Smooth muscle cell (in vitro differentiated cells): ENCODE results near the gene CD69. TPM values are rescaled to one million over a fixed set of nuclear protein-coding genes. Genes with fewer than 3 reads are reported as not detected.

Experiments
- DNase-seq: peaks from one replicate; lab custom pipeline; 2025; ENCODE audit not compliant: unreplicated experiment; lab: John Stamatoyannopoulos, UW
- H2AFZ ChIP-seq: fragments of 200-600 bp; sonication (generic); 2 replicates; pipeline ENCODE4 v1.6.0; 2016; ENCODE audit warnings: antibody characterized with exemption, low read depth, mild to moderate bottlenecking
- H3F3A ChIP-seq: fragments of 200-600 bp; sonication (generic); 2 replicates; pipeline ENCODE4 v1.6.0; 2017; ENCODE audit warnings: antibody characterized with exemption, low read depth
- H3K27ac ChIP-seq: fragments of 200-600 bp; sonication (generic); 2 replicates; pipeline ENCODE4 v1.5.1; 2016; ENCODE audit warnings: low read depth, mild to moderate bottlenecking
- H3K27me3 ChIP-seq: fragments of 200-600 bp; sonication (generic); 2 replicates; pipeline ENCODE4 v1.6.1; 2016; ENCODE audit warnings: low read depth, mild to moderate bottlenecking
- H3K36me3 ChIP-seq: fragments of 200-600 bp; sonication (generic); 2 replicates; pipeline ENCODE4 v1.5.1; 2016; ENCODE audit warnings: low read depth
- H3K4me1 ChIP-seq: fragments of 200-600 bp; sonication (generic); 2 replicates; pipeline ENCODE4 v1.5.1; 2016; ENCODE audit warnings: low read depth
- H3K4me2 ChIP-seq: fragments of 200-600 bp; sonication (generic); 2 replicates; pipeline ENCODE4 v1.6.0; 2016; ENCODE audit warnings: mild to moderate bottlenecking
- H3K4me3 ChIP-seq: fragments of 200-600 bp; sonication (generic); 2 replicates; pipeline ENCODE4 v1.5.1; 2016; ENCODE audit warnings: mild to moderate bottlenecking
- H3K79me2 ChIP-seq: fragments of 200-600 bp; sonication (generic); 2 replicates; pipeline ENCODE4 v1.6.0; 2016; ENCODE audit warnings: low read depth, mild to moderate bottlenecking
- H3K9ac ChIP-seq: fragments of 200-600 bp; sonication (generic); 2 replicates; pipeline ENCODE4 v1.6.0; 2016; ENCODE audit warnings: low read depth
- H3K9me3 ChIP-seq: fragments of 200-600 bp; sonication (generic); replicated peaks from 2 replicates; pipeline ENCODE4 v1.5.1; 2016; ENCODE audit warnings: low read depth
- H4K20me1 ChIP-seq: fragments of 200-600 bp; sonication (generic); 2 replicates; pipeline ENCODE4 v1.6.0; 2016; ENCODE audit warnings: low read depth
- WGBS: methylation state at CpG from one replicate; pipeline ENCODE4 v1.1.7; 2016; ENCODE audit warnings: low lambda C conversion rate; 5-methylcytosine and 5-hydroxymethylcytosine counted together
- polyA plus RNA-seq: library from polyadenylated mRNA; unstranded; fragments of >200 nt; fragmentation: Nextera tagmentation; extraction: Ambion mirVana; gene quantifications from 2 replicates; pipeline ENCODE4 v1.2.1, GENCODE V29; 2016
- total RNA-seq: library from RNA; depleted of rRNA; stranded (reverse); fragments of >200 nt; gene quantifications from 2 replicates; pipeline ENCODE4 v1.2.3, GENCODE V29; 2014
- TF ChIP-seq, protein P1 (sequence below): fragments of 200-600 bp; sonication (generic); IDR thresholded peaks from 2 replicates; pipeline ENCODE4 v1.5.1; 2017; ENCODE audit warnings: borderline replicate concordance, mild to moderate bottlenecking, antibody characterized with exemption; ENCODE audit not compliant: insufficient read depth, poor library complexity, severe bottlenecking

Gene CD69
- total and polyA plus RNA-seq, 2 experiments from 2014 or later = 0.13 TPM; not detected in 1

DNA sequence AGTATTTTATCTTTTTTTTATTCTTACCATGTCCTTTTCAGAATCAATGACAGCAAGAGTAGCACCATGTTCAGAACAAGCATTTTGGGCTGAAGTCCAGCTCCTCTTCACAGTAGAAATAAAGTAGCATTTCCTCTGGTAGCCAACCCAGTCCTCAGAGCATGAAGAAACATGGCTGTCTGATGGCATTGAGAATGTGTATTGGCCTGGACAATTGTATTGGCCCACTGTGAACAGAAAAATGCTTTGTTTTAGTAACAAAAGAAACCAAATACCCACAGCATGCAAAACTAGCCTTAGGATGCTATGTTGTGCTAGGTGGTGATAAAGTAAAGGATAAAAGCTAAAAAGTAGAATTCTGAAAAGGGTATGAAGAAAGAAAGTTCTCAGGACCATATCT lies 5.7 kb downstream of the CD69 start:
- no peaks in the 10 kb centered on the region for H3K4me1 ChIP-seq
- no peaks in the 10 kb centered on the region for H3F3A ChIP-seq
- H3K27me3 ChIP-seq = no peaks in the 10 kb centered on the region
- TF ChIP-seq, protein P1, sequence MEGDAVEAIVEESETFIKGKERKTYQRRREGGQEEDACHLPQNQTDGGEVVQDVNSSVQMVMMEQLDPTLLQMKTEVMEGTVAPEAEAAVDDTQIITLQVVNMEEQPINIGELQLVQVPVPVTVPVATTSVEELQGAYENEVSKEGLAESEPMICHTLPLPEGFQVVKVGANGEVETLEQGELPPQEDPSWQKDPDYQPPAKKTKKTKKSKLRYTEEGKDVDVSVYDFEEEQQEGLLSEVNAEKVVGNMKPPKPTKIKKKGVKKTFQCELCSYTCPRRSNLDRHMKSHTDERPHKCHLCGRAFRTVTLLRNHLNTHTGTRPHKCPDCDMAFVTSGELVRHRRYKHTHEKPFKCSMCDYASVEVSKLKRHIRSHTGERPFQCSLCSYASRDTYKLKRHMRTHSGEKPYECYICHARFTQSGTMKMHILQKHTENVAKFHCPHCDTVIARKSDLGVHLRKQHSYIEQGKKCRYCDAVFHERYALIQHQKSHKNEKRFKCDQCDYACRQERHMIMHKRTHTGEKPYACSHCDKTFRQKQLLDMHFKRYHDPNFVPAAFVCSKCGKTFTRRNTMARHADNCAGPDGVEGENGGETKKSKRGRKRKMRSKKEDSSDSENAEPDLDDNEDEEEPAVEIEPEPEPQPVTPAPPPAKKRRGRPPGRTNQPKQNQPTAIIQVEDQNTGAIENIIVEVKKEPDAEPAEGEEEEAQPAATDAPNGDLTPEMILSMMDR = no peak
- H3K27ac ChIP-seq = no peak overlapping the region
- no peaks in the 10 kb centered on the region for H4K20me1 ChIP-seq
- no peaks in the 10 kb centered on the region for H3K79me2 ChIP-seq
- no peak for DNase-seq
- no peak overlapping the region for H3K4me3 ChIP-seq
- H3K4me2 ChIP-seq = no peak overlapping the region
- H3K9ac ChIP-seq = no peak overlapping the region
- no peaks in the 10 kb centered on the region for H3K9me3 ChIP-seq
- H3K36me3 ChIP-seq = no peaks in the 10 kb centered on the region
- no peak overlapping the region for H2AFZ ChIP-seq

DNA sequence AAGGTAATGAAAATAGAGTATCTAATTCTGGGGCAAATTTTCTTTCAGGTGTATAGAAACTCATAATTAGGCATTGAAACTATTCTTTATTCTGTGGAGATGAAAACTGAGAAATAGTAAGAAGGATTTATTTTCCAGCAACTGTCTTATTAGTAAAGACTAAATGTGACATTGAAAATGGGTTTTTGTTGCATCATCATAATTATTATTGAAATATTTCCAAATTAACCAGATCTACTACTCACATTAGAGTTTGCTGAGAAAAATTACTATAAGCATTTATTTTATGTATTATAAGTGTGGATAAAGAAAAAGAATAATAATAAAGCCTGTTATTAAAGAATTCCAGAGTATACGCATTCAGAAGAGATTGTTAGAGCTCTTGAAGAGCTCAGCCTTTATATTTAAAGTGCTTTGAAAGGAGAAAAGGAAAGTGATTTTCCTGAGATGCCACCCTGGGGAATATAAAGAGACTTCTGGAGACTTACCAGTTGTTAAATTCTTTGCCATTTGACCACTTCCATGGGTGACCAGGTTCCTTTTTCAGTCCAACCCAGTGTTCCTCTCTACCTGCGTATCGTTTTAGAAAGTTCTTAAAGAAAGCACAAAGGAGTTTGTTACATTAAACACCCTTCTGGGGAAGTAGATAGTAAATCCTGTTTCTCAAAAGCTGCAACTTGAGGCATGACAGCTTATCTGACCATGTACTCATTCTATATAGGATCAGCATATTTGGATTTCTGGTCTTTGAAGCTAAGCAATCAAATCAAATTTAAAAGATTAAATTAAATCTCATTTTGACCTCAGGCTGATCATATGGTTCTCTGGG lies 6.4 kb downstream of the CD69 start:
- 95% methylated on average over 3 of the region's 3 CpGs for WGBS
- H3K36me3 ChIP-seq = no peaks in the 10 kb centered on the region
- no peak for DNase-seq
- no peaks in the 10 kb centered on the region for H3F3A ChIP-seq
- H3K27me3 ChIP-seq = no peaks in the 10 kb centered on the region
- H4K20me1 ChIP-seq = no peaks in the 10 kb centered on the region
- H2AFZ ChIP-seq = no peak overlapping the region
- H3K27ac ChIP-seq = no peak overlapping the region
- no peaks in the 10 kb centered on the region for H3K79me2 ChIP-seq
- H3K9ac ChIP-seq = no peak overlapping the region
- H3K4me3 ChIP-seq = no peak overlapping the region
- H3K9me3 ChIP-seq = no peaks in the 10 kb centered on the region
- no peak overlapping the region for H3K4me2 ChIP-seq
- TF ChIP-seq, protein P1 = no peak
- H3K4me1 ChIP-seq = no peaks in the 10 kb centered on the region

DNA sequence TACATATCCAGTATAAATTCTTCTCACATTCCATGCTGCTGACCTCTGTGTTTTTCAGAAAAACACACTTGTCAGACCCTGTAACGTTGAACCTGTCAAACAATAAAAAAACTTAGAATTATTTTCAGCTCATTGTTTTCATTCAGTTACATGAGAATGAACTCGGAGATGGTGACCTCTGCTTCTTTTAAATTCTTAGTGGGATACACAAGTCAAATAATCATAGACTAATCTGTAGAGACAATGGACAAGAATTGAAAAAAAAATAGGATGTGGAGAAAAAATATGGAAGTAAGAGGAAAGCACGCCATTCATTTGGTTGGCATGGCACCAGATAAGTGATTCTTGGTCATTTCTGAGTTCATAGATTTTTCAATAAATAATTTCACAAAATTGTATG lies 7.2 kb downstream of the CD69 start:
- H3K4me2 ChIP-seq = no peak overlapping the region
- no peaks in the 10 kb centered on the region for H3K9me3 ChIP-seq
- H3K79me2 ChIP-seq = no peaks in the 10 kb centered on the region
- H4K20me1 ChIP-seq = no peaks in the 10 kb centered on the region
- no peaks in the 10 kb centered on the region for H3K4me1 ChIP-seq
- no peak overlapping the region for H3K4me3 ChIP-seq
- H3K9ac ChIP-seq = no peak overlapping the region
- no peaks in the 10 kb centered on the region for H3K27me3 ChIP-seq
- no peak for DNase-seq
- no peak overlapping the region for H2AFZ ChIP-seq
- no peaks in the 10 kb centered on the region for H3K36me3 ChIP-seq
- TF ChIP-seq, protein P1 = no peak
- H3K27ac ChIP-seq = no peak overlapping the region
- H3F3A ChIP-seq = no peaks in the 10 kb centered on the region
- 81% methylated on average over 3 of the region's 3 CpGs for WGBS

GRCh38 chr12:9753073-9753472 lies 7.6 kb downstream of the CD69 start:
- Histone ChIP-seq H4K20me1 (no peaks in the 10 kb centered on the region), H3K4me3 (no peak overlapping the region), H3K79me2 (no peaks in the 10 kb centered on the region), H3K36me3 (no peaks in the 10 kb centered on the region), H3F3A (no peaks in the 10 kb centered on the region), H3K27me3 (no peaks in the 10 kb centered on the region), H3K9ac (no peak overlapping the region), H2AFZ (no peak overlapping the region), H3K4me2 (no peak overlapping the region), H3K27ac (no peak overlapping the region), H3K4me1 (no peaks in the 10 kb centered on the region), H3K9me3 (no peaks in the 10 kb centered on the region)
- WGBS = 76% methylated on average over 2 of the region's 2 CpGs
- TF ChIP-seq, protein P1 = no peak
- DNase-seq = no peak
